Prostate gland (tissue), 2 donors: ENCODE data around the gene TEKT4.

ENCODE experiments used
- CTCF ChIP-seq, 4 experiments: fragments of 200-600 bp in 2 of 4; fragments of 450-650 bp in 2 of 4; sonication (generic) in 2 of 4; IDR thresholded peaks; 1 replicate in 3 of 4; 2 replicates in 1 of 4; pipeline ENCODE4 v1.5.1; 2016 to 2019; ENCODE audit warnings: antibody characterized with exemption in 4 of 4, mild to moderate bottlenecking in 2 of 4, moderate library complexity in 2 of 4
- POLR2A ChIP-seq: fragments of 450-650 bp; IDR thresholded peaks from one replicate; pipeline ENCODE4 v1.6.1; 2016; ENCODE audit warnings: antibody characterized with exemption, mild to moderate bottlenecking

DNA sequence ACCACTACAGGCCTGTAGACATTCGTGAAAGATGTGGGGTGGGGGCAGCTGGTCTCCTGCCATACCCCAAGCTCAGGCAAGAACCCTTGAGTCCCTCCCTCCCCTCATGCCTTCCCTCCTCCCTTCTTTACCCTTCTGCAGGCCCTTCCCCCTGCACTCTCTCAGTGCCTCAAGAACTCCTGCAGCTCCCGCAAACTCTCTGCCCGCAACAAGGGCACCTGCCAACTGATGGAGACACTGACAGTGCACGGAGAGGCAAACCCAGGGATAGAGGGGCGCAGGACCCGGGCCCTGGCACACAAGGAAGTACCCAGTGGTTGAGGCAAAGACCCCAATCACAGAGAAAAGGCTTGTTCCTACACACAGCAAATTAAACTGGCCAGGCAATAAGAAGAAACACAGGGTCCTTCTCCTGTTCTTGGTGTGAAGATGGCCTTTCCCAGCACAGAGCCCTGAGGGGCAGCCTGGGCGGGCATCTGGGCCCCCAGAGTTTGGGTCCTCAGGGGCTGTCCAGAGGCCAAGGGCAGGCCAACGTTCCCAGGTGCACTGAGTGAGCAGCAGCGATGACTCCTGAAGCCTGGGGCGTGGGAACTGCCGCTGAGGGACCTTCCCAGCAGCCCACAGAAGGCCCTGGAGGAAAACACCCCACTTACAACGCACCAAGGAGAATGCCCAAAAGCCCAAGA is 1.6 kb downstream of the TEKT4 start:
- TF ChIP-seq POLR2A (no peak), CTCF (IDR thresholded peaks at IDR 0.05) (no peak)
